GM12891 (cell line): ENCODE results near the gene TNFRSF25.
A peak's percentile ranks its signal among the peaks of the same experiment; 100 is the strongest.
"Not testable (repeated sequence)": the region's sequence is repeated elsewhere in the genome, so short reads cannot be mapped to it uniquely, and the experiment has no call there.

Source experiments
- DNase-seq: peaks from one replicate; pipeline ENCODE4 v3.0.0; 2011; ENCODE audit warnings: low spot score; ENCODE audit not compliant: insufficient read length
- FAIRE-seq: peaks from 2 replicates; lab custom pipeline; 2011; peaks lifted over from hg19 to GRCh38; lab: Jason Lieb, UNC
- PAX5 ChIP-seq: IDR thresholded peaks from 2 replicates; pipeline ENCODE4 v1.6.1; 2011; ENCODE audit warnings: low read length, moderate library complexity, mild to moderate bottlenecking; ENCODE audit not compliant: insufficient read depth, severe bottlenecking
- POLR2A ChIP-seq: IDR thresholded peaks from 2 replicates; pipeline ENCODE4 v1.6.1; 2011; ENCODE audit warnings: low read depth, low read length, control low read depth
- POLR2AphosphoS5 ChIP-seq: IDR thresholded peaks from 2 replicates; pipeline ENCODE4 v1.6.1; 2011; ENCODE audit warnings: low read depth, low read length, control low read depth
- POU2F2 ChIP-seq: IDR thresholded peaks from 2 replicates; pipeline ENCODE4 v1.6.1; 2011; ENCODE audit warnings: low read depth, mild to moderate bottlenecking, control low read depth, low read length, moderate library complexity
- SPI1 ChIP-seq: IDR thresholded peaks from 2 replicates; pipeline ENCODE4 v1.6.1; 2011; ENCODE audit warnings: low read depth, low read length, control low read depth
- TAF1 ChIP-seq: IDR thresholded peaks from 2 replicates; pipeline ENCODE4 v1.6.1; 2011; ENCODE audit warnings: low read depth, low read length, control low read depth

Gene TNFRSF25

GRCh38 chr1:6464915-6465314 is 1.1 kb downstream of the TNFRSF25 start:
- TF ChIP-seq PAX5, result no peak
- TF ChIP-seq SPI1, result no peak
- TF ChIP-seq POLR2A, result no peak
- no peak for TF ChIP-seq POU2F2
- no peak for TF ChIP-seq POLR2AphosphoS5
- no peak for TF ChIP-seq TAF1
- DNase-seq (no peak), FAIRE-seq (no peak)

GRCh38 chr1:6464514-6464836 is 1.5 kb downstream of the TNFRSF25 start:
- TF ChIP-seq POLR2AphosphoS5 (no peak), POU2F2 (no peak), POLR2A (no peak), SPI1 (no peak), TAF1 (no peak), PAX5 (no peak)
- DNase-seq (no peak), FAIRE-seq (no peak)

GRCh38 chr1:6463120-6463412 is 2.9 kb downstream of the TNFRSF25 start:
- FAIRE-seq (no peak), DNase-seq (no peak)
- TF ChIP-seq TAF1 (no peak), POLR2A (no peak), SPI1 (no peak), POU2F2 (no peak), PAX5 (no peak), POLR2AphosphoS5 (no peak)

- TF ChIP-seq PAX5 (no peak), SPI1 (no peak), TAF1 (no peak), POLR2AphosphoS5 (no peak), POU2F2 (no peak), POLR2A (no peak)
- FAIRE-seq, result no peak
Observed at GRCh38 chr1:6462412-6463119, 3.4 kb downstream of the TNFRSF25 start.

GRCh38 chr1:6461538-6462411 is 4.2 kb downstream of the TNFRSF25 start:
- TF ChIP-seq TAF1 (no peak), POLR2A (no peak), POLR2AphosphoS5 (no peak), SPI1 (no peak), PAX5 (no peak), POU2F2 (no peak)
- FAIRE-seq, result no peak
- no peak for DNase-seq

More at GRCh38 chr1:6462412-6463119, 3.4 kb downstream of the TNFRSF25 start:
- DNase-seq, result no peak

- FAIRE-seq, result no peak
- TF ChIP-seq POLR2AphosphoS5, result no peak
- TF ChIP-seq TAF1, result no peak
- TF ChIP-seq POLR2A, result no peak
- no peak for TF ChIP-seq SPI1
- no peak for TF ChIP-seq POU2F2
- no peak for TF ChIP-seq PAX5
- DNase-seq, result no peak
Observed at GRCh38 chr1:6461051-6461530, 4.9 kb downstream of the TNFRSF25 start.

- DNase-seq (peak; percentile 72), FAIRE-seq (peak; percentile 43)
- TF ChIP-seq SPI1, result no peak
- TF ChIP-seq TAF1, result no peak
- TF ChIP-seq POLR2A, result no peak
- peak; percentile 91; the same call in 1 of the 2 replicates for TF ChIP-seq POU2F2
Observed at GRCh38 chr1:6460301-6461050, 5.5 kb downstream of the TNFRSF25 start.

GRCh38 chr1:6459850-6460265 is 6.1 kb downstream of the TNFRSF25 start:
- DNase-seq (no peak), FAIRE-seq (peak; percentile 9)
- TF ChIP-seq SPI1 (no peak), POLR2AphosphoS5 (no peak), TAF1 (no peak), POU2F2 (no peak)

- FAIRE-seq, result no peak
- no peak for TF ChIP-seq POLR2A
- no peak for TF ChIP-seq SPI1
- TF ChIP-seq POU2F2, result no peak
- TF ChIP-seq PAX5, result no peak
- no peak for TF ChIP-seq POLR2AphosphoS5
- no peak for DNase-seq
Observed at GRCh38 chr1:6456800-6457466, 9.0 kb downstream of the TNFRSF25 start.

GRCh38 chr1:6455752-6456520 is 10.0 kb downstream of the TNFRSF25 start:
- FAIRE-seq, DNase-seq: not testable (repeated sequence)
